Stimulated activated CD8-positive, alpha-beta memory T cell treated with anti-CD3 and anti-CD28 coated beads, Interleukin-7, amount 100 ng/mL, for 4 hours (primary cell): ENCODE measurements around the gene STARD3.
A peak's percentile ranks its signal among the peaks of the same experiment; 100 is the strongest.

Experiments used
- DNase-seq, 2 donors: peaks; one replicate each; pipeline ENCODE4 v3.0.0-alpha.2; 2020; ENCODE audit warnings: low read depth in 2 of 2

STARD3 gene

GRCh38 chr17:39604911-39605491 lies 31.9 kb upstream of the STARD3 start:
- DNase-seq: no peak

GRCh38 chr17:39605492-39606433 lies 31.2 kb upstream of the STARD3 start:
- DNase-seq: no peak

- no peak for DNase-seq
Observed at GRCh38 chr17:39606434-39607056, 30.4 kb upstream of the STARD3 start.

- DNase-seq: no peak
Observed at GRCh38 chr17:39607057-39607850, 29.7 kb upstream of the STARD3 start.

- no peak for DNase-seq
Observed at GRCh38 chr17:39607851-39608130, 29.2 kb upstream of the STARD3 start, which contains the start of gene NEUROD2. Gene NEUROD2, minus strand, starts transcription at chr17:39607920. Its CDS starts 1,321 bp downstream, at chr17:39606599.

- DNase-seq: no peak
Observed at GRCh38 chr17:39608142-39608981, 28.6 kb upstream of the STARD3 start.

GRCh38 chr17:39609416-39610025 lies 27.4 kb upstream of the STARD3 start:
- no peak for DNase-seq

GRCh38 chr17:39611401-39612112 lies 25.4 kb upstream of the STARD3 start:
- DNase-seq: no peak

- DNase-seq: no peak
Observed at GRCh38 chr17:39612291-39612894, 24.6 kb upstream of the STARD3 start.

GRCh38 chr17:39612935-39613464 lies 23.9 kb upstream of the STARD3 start:
- no peak for DNase-seq

- DNase-seq: no peak
Observed at GRCh38 chr17:39614545-39615157, 22.3 kb upstream of the STARD3 start.

- DNase-seq: no peak
Observed at GRCh38 chr17:39615434-39615833, 21.5 kb upstream of the STARD3 start.

- no peak for DNase-seq
Observed at GRCh38 chr17:39617100-39617445, 19.9 kb upstream of the STARD3 start.

GRCh38 chr17:39617446-39618245 lies 19.3 kb upstream of the STARD3 start:
- peak; percentile 27 to 42 for DNase-seq

- DNase-seq: no peak
Observed at GRCh38 chr17:39618246-39618913, 18.6 kb upstream of the STARD3 start.

- no peak for DNase-seq
Observed at GRCh38 chr17:39618956-39619785, 17.8 kb upstream of the STARD3 start.

- no peak for DNase-seq
Observed at GRCh38 chr17:39619786-39620101, 17.2 kb upstream of the STARD3 start.
